ENCODE results near the gene SRXN1.
A peak's percentile ranks its signal among the peaks of the same experiment; 100 is the strongest.

SRXN1 gene

DNA sequence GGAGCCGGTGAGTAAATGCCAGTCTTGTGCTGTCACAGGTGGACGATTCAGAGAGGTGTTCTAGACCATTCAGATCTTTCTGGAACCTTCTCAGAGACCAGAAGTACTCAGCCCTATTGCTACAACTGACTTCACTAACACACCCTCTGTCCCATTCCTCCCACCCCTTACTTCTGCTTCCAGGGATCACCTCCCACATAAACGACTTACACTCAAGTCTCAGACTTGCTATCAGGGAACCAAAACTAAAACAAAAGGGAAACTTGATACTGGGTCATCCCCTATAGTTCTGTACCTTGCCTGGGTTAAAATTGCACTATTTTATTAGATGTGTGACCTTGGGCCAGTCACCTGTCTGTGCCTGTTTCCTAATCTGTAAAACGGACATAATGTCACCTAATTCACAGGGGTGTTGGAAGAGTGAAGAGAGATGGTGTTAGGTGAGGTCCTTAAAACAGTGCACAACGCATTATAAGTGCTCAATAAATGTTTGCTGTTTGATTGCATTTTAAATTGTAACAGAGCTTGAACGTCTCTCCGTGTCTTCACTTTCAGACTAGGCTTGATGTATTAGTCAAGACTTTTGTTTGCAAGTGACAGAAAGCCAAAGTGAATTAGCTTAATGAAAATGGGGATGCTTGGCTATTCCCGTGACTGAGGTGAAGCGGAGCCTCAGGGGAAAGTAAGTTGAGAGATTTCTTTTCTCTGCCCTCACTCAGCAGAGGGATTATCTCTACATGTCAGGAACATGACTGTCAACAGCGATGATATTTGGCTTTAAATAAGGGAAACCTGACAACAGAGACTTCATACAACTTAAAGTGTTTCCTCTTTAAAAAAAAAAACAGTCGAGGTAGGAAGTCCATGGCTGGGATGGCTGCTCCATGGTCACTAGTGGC, 3.0 kb upstream of the SRXN1 start:
- H3K27ac ChIP-seq (ENCODE audit: insufficient read depth, low read length, poor library complexity, severe bottlenecking): no peak overlapping the region
- H3K36me3 ChIP-seq (ENCODE audit: control insufficient read depth, insufficient read depth, low read length): no peaks in the 10 kb centered on the region
- H3K4me1 ChIP-seq (ENCODE audit: control insufficient read depth, insufficient read depth, low read length, poor library complexity, severe bottlenecking): peaks cover 20% of the 10 kb centered on the region
- H3K4me3 ChIP-seq (ENCODE audit: insufficient read depth, low read depth, low read length, poor library complexity, severe bottlenecking): no peak overlapping the region
- DNase-seq: no peak
- no peaks in the 10 kb centered on the region for H3K9me3 ChIP-seq (ENCODE audit: control insufficient read depth, low read length)
- no peaks in the 10 kb centered on the region for H3K27me3 ChIP-seq (replicated peaks; ENCODE audit: control insufficient read depth, insufficient read depth, low read length, poor library complexity, severe bottlenecking)

DNA sequence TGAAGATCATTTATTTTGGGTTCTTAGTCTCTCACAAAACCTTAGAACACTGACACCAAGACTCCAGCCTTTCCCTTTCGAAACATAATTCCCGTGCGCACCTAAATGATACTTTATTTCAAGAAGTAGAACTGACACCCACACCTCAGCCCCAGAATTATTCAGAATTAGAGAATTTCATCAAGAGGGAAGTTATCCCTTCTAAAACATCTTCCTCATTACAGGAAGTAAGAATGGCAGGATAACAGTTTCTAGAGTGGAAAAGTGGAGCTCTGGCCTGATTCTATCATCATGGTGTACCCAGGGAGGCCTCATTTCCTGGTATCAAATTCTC, 1.4 kb upstream of the SRXN1 start:
- no peak for DNase-seq
- Histone ChIP-seq H3K27ac (ENCODE audit: insufficient read depth, low read length, poor library complexity, severe bottlenecking) (no peak overlapping the region), H3K36me3 (ENCODE audit: control insufficient read depth, insufficient read depth, low read length) (no peaks in the 10 kb centered on the region), H3K4me1 (ENCODE audit: control insufficient read depth, insufficient read depth, low read length, poor library complexity, severe bottlenecking) (peaks cover 20% of the 10 kb centered on the region), H3K27me3 (replicated peaks; ENCODE audit: control insufficient read depth, insufficient read depth, low read length, poor library complexity, severe bottlenecking) (no peaks in the 10 kb centered on the region), H3K4me3 (ENCODE audit: insufficient read depth, low read depth, low read length, poor library complexity, severe bottlenecking) (no peak overlapping the region), H3K9me3 (ENCODE audit: control insufficient read depth, low read length) (no peaks in the 10 kb centered on the region)

DNA sequence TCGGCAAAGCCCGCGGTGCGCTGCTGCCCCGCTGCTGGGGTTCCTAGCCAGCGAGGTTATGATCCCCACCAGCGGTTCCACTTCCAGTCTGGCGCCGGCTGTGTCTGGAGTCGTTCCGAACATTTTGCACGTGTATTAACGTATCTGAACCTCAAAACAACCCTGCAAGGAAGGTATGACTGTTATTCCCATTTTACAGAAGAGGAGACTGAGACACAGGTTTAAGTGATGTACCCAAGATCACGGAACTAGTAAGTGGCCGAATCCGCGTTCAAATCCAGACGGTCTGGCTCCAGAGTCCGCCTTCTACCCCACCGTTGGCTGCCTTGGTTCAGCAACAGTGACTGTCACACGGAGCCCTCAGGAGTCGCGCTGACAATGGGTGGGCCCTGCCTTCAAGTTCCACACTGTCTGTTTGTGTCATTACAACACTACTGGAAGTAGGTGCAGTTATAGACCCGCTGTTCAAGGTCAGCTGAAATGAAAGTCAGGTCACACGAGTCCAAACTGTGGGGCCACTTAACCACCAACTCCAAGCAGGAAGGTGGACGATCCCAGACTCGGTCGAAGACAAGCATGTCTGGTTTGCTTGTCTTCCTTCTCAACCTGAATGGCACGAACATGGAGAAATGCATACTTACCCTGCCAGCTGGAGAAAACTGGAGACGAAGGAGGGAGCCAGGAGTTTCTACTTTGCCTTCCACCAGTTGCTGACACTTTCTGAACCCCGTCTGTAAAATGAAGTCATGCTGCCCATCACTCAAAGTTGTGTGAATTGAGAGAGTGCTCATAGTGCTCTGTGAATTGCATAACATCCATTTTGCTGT, 803 bp upstream of the SRXN1 start:
- Histone ChIP-seq H3K9me3 (ENCODE audit: control insufficient read depth, low read length) (no peaks in the 10 kb centered on the region), H3K27me3 (replicated peaks; ENCODE audit: control insufficient read depth, insufficient read depth, low read length, poor library complexity, severe bottlenecking) (no peaks in the 10 kb centered on the region), H3K36me3 (ENCODE audit: control insufficient read depth, insufficient read depth, low read length) (no peaks in the 10 kb centered on the region), H3K27ac (ENCODE audit: insufficient read depth, low read length, poor library complexity, severe bottlenecking) (peak overlapping the region; percentile 52), H3K4me1 (ENCODE audit: control insufficient read depth, insufficient read depth, low read length, poor library complexity, severe bottlenecking) (peaks cover 20% of the 10 kb centered on the region), H3K4me3 (ENCODE audit: insufficient read depth, low read depth, low read length, poor library complexity, severe bottlenecking) (peak overlapping the region; percentile 58)
- no peak for DNase-seq

DNA sequence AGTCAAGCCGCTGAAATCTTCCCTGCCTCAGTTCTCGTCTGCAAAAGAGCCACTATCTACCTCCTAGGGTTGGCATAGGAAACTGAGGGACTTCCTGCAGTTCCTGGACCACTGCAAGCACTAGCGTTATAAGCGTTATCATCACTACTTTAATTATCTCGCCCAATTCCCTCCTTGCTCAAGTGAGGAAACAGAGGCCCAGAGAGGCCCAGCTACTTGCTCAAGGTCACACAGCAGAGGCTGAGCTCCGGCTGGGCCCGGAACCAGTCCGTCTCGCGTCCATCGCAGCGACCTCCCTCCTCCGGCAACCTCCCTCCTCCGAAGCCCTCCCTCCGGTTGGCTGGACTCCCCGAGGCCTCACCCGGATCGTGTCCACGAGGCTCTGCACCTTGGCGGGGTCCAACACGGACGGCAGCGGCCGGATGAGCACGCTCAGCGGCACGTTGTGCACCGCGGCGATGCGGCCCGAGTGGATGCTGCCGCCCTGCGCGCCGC, 338 bp downstream of the SRXN1 start:
- Histone ChIP-seq H3K4me3 (ENCODE audit: insufficient read depth, low read depth, low read length, poor library complexity, severe bottlenecking) (peak overlapping the region; percentile 68), H3K27ac (ENCODE audit: insufficient read depth, low read length, poor library complexity, severe bottlenecking) (peak overlapping the region; percentile 15), H3K27me3 (replicated peaks; ENCODE audit: control insufficient read depth, insufficient read depth, low read length, poor library complexity, severe bottlenecking) (no peaks in the 10 kb centered on the region), H3K4me1 (ENCODE audit: control insufficient read depth, insufficient read depth, low read length, poor library complexity, severe bottlenecking) (peaks cover 20% of the 10 kb centered on the region), H3K36me3 (ENCODE audit: control insufficient read depth, insufficient read depth, low read length) (peaks cover 5% of the 10 kb centered on the region), H3K9me3 (ENCODE audit: control insufficient read depth, low read length) (no peaks in the 10 kb centered on the region)
- DNase-seq: no peak

DNA sequence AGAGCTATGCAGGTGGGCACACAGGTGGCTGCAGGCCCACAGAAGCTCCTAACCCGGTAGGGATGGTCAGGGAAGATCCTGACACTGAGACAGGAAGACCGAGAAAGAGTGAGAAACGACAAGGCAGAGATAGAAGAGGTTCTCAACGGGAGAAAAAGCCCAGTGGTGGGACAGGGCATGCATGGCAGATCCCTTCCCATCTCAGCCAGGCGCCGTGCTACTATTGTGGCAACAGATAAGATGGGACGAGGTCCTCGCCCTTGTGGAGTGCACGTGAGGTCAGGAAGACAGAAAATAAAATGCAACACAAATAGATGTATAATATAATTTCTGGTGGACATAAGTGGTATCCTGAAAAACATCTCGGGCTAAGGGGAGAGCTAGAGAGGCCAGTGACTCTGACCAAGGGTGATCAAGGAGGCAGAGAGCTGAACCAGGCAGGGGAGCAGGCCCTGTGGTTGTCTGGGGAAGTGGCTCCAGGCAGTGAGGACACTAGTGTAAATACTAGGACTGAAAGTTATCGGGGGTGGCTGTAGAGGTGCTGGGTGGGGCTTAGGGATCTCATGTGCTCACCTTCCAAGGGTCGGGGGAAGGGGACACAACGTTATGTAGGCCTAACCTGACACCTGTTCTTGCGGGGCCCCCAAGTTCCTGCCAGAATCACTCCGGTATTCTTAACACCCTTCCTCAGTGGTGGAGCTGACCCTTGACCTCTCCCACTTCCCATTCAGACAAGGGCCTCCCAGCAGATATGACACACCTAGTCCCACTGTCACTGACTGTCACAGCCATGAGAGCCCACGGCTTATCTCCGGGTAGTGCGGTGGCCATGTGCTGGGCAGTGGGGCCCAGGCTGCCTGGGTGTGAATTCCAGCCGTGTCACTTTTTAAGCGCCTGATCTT, 1.0 kb downstream of the SRXN1 start:
- DNase-seq: no peak
- Histone ChIP-seq H3K27ac (ENCODE audit: insufficient read depth, low read length, poor library complexity, severe bottlenecking) (peak overlapping the region; percentile 7), H3K9me3 (ENCODE audit: control insufficient read depth, low read length) (no peaks in the 10 kb centered on the region)

DNA sequence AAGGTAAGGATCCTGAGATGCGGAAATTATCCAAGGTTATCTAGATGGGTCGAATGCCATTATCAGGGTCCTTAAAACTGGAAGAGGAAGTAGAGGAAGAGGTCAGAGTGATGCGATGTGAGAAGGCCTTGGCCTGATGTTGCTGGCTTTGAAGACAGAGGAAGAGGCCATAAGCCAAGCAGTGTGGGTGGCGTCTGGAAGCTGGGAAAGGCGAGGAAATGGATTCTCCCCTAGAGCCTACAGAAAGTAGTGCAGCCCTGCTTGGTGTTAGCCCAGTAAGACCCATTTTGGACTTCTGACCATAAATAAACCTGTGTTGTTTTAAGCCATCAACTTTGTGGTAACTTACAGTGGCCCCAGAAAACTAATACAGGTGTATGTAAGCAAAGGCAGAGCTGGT, 2.0 kb downstream of the SRXN1 start:
- H3K4me3 ChIP-seq (ENCODE audit: insufficient read depth, low read depth, low read length, poor library complexity, severe bottlenecking): no peak overlapping the region
- H3K9me3 ChIP-seq (ENCODE audit: control insufficient read depth, low read length): no peaks in the 10 kb centered on the region
- no peak for DNase-seq
- H3K4me1 ChIP-seq (ENCODE audit: control insufficient read depth, insufficient read depth, low read length, poor library complexity, severe bottlenecking): peaks cover 20% of the 10 kb centered on the region
- H3K27ac ChIP-seq (ENCODE audit: insufficient read depth, low read length, poor library complexity, severe bottlenecking): no peak overlapping the region
- peaks cover 5% of the 10 kb centered on the region for H3K36me3 ChIP-seq (ENCODE audit: control insufficient read depth, insufficient read depth, low read length)
- H3K27me3 ChIP-seq (replicated peaks; ENCODE audit: control insufficient read depth, insufficient read depth, low read length, poor library complexity, severe bottlenecking): no peaks in the 10 kb centered on the region

More for the DNA sequence above, 1.0 kb downstream of the SRXN1 start:
- Histone ChIP-seq H3K36me3 (ENCODE audit: control insufficient read depth, insufficient read depth, low read length) (peaks cover 5% of the 10 kb centered on the region), H3K4me1 (ENCODE audit: control insufficient read depth, insufficient read depth, low read length, poor library complexity, severe bottlenecking) (peaks cover 20% of the 10 kb centered on the region), H3K4me3 (ENCODE audit: insufficient read depth, low read depth, low read length, poor library complexity, severe bottlenecking) (peak overlapping the region; percentile 68), H3K27me3 (replicated peaks; ENCODE audit: control insufficient read depth, insufficient read depth, low read length, poor library complexity, severe bottlenecking) (no peaks in the 10 kb centered on the region)

DNA sequence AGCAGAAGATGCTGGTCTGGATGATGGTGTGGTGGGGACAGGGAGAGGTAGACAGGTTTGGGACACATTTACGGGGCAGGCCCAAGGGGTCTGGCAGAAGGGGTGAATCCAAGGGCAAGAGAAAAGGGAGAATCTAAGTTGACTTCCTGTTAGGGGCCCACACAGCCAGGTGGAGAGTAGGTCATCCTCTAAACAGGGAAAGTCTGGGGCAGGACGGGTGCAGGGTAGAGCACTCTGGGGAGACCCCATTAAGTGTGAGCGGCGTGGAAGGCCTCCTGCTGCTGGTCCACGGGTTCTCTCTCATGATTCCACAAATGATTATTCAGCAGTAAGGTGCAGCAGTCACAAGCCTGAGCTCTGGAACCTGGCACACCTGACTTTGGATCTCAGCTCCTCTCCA, 2.7 kb downstream of the SRXN1 start:
- H3K4me1 ChIP-seq (ENCODE audit: control insufficient read depth, insufficient read depth, low read length, poor library complexity, severe bottlenecking): peaks cover 24% of the 10 kb centered on the region
- peaks cover 5% of the 10 kb centered on the region for H3K36me3 ChIP-seq (ENCODE audit: control insufficient read depth, insufficient read depth, low read length)

DNA sequence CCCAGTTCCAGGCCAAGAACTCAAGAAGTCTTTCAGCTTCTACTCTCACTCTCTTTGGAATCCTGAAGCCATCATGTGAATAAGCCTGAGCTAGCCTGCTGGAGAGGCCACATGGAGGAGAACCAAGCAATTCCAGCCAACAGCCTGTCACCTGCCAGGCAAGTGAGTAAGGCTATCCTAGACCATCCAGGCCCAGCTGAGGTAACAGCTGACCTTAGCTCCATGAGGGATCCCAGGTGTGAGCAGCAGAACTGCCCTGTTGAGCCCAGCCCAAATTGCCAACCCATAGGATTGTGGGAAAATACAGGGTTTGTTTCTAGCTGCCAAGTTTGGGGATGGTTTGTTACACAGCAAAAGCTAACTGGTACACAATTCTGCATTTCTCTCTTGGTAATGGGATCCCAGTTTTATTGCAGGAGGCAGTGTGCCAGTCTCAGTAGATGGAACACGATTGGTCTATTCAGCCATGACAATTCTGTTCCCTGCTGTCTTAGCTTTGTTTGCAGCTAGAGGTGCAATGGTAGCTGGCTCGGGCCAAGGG, 5.5 kb downstream of the SRXN1 start:
- Histone ChIP-seq H3K36me3 (ENCODE audit: control insufficient read depth, insufficient read depth, low read length) (peaks cover 5% of the 10 kb centered on the region), H3K4me3 (ENCODE audit: insufficient read depth, low read depth, low read length, poor library complexity, severe bottlenecking) (no peak overlapping the region), H3K4me1 (ENCODE audit: control insufficient read depth, insufficient read depth, low read length, poor library complexity, severe bottlenecking) (peaks cover 16% of the 10 kb centered on the region), H3K27ac (ENCODE audit: insufficient read depth, low read length, poor library complexity, severe bottlenecking) (no peak overlapping the region), H3K9me3 (ENCODE audit: control insufficient read depth, low read length) (no peaks in the 10 kb centered on the region), H3K27me3 (replicated peaks; ENCODE audit: control insufficient read depth, insufficient read depth, low read length, poor library complexity, severe bottlenecking) (peaks cover 10% of the 10 kb centered on the region)
- DNase-seq: no peak

More for the DNA sequence above, 2.7 kb downstream of the SRXN1 start:
- Histone ChIP-seq H3K9me3 (ENCODE audit: control insufficient read depth, low read length) (no peaks in the 10 kb centered on the region), H3K27ac (ENCODE audit: insufficient read depth, low read length, poor library complexity, severe bottlenecking) (no peak overlapping the region), H3K4me3 (ENCODE audit: insufficient read depth, low read depth, low read length, poor library complexity, severe bottlenecking) (no peak overlapping the region), H3K27me3 (replicated peaks; ENCODE audit: control insufficient read depth, insufficient read depth, low read length, poor library complexity, severe bottlenecking) (no peaks in the 10 kb centered on the region)
- DNase-seq: no peak

DNA sequence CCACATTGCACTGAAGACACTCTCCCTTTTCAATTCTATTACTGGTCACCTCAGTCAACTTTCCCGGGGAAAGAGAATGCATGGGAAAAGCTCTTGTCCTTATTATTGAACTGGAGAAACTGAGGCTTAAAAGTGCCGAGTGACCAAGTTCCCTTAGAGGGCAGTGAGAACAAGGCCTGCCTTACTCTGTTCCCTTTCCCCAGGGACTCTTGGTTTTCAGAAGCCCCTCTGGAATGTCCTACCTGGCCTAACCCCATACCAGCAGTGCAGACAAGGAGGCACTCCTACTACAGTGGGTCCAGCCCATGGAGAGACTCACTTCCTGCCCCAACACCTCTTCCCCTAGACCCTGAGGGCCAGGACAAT, 6.1 kb downstream of the SRXN1 start:
- Histone ChIP-seq H3K36me3 (ENCODE audit: control insufficient read depth, insufficient read depth, low read length) (peaks cover 5% of the 10 kb centered on the region), H3K27me3 (replicated peaks; ENCODE audit: control insufficient read depth, insufficient read depth, low read length, poor library complexity, severe bottlenecking) (peaks cover 13% of the 10 kb centered on the region), H3K4me1 (ENCODE audit: control insufficient read depth, insufficient read depth, low read length, poor library complexity, severe bottlenecking) (peaks cover 13% of the 10 kb centered on the region), H3K27ac (ENCODE audit: insufficient read depth, low read length, poor library complexity, severe bottlenecking) (no peak overlapping the region), H3K4me3 (ENCODE audit: insufficient read depth, low read depth, low read length, poor library complexity, severe bottlenecking) (no peak overlapping the region), H3K9me3 (ENCODE audit: control insufficient read depth, low read length) (no peaks in the 10 kb centered on the region)
- no peak for DNase-seq
